ENCODE results near the gene SPOCD1.

The SPOCD1 gene

GRCh38 chr1:31786366-31787060 lies 29.3 kb downstream of the SPOCD1 start:
- no peak for DNase-seq (ENCODE audit: extremely low read depth, insufficient read length)
- TF ChIP-seq CTCF (IDR thresholded peaks at IDR 0.05; ENCODE audit: insufficient read depth, low read length, poor library complexity, severe bottlenecking), result no peak
- H3K4me3 ChIP-seq (replicated peaks; ENCODE audit: low read depth, low read length), result no peak overlapping the region
- no peaks in the 10 kb centered on the region for H3K27me3 ChIP-seq (replicated peaks; ENCODE audit: control insufficient read depth, insufficient read depth, low read length)
- no peaks in the 10 kb centered on the region for H3K36me3 ChIP-seq (ENCODE audit: control insufficient read depth, insufficient read depth, low read length)

GRCh38 chr1:31785947-31786290 lies 29.9 kb downstream of the SPOCD1 start:
- TF ChIP-seq CTCF (IDR thresholded peaks at IDR 0.05; ENCODE audit: insufficient read depth, low read length, poor library complexity, severe bottlenecking), result no peak
- H3K36me3 ChIP-seq (ENCODE audit: control insufficient read depth, insufficient read depth, low read length), result no peaks in the 10 kb centered on the region
- H3K4me3 ChIP-seq (replicated peaks; ENCODE audit: low read depth, low read length), result no peak overlapping the region
- DNase-seq (ENCODE audit: extremely low read depth, insufficient read length), result no peak
- no peaks in the 10 kb centered on the region for H3K27me3 ChIP-seq (replicated peaks; ENCODE audit: control insufficient read depth, insufficient read depth, low read length)

- no peak for DNase-seq (ENCODE audit: extremely low read depth, insufficient read length)
Observed at GRCh38 chr1:31785020-31785946, 30.5 kb downstream of the SPOCD1 start.

GRCh38 chr1:31784356-31785019 lies 31.3 kb downstream of the SPOCD1 start:
- TF ChIP-seq CTCF (IDR thresholded peaks at IDR 0.05; ENCODE audit: insufficient read depth, low read length, poor library complexity, severe bottlenecking), result no peak
- no peak overlapping the region for H3K4me3 ChIP-seq (replicated peaks; ENCODE audit: low read depth, low read length)
- H3K27me3 ChIP-seq (replicated peaks; ENCODE audit: control insufficient read depth, insufficient read depth, low read length), result no peaks in the 10 kb centered on the region
- no peaks in the 10 kb centered on the region for H3K36me3 ChIP-seq (ENCODE audit: control insufficient read depth, insufficient read depth, low read length)
- DNase-seq (ENCODE audit: extremely low read depth, insufficient read length), result no peak

More at GRCh38 chr1:31785020-31785946, 30.5 kb downstream of the SPOCD1 start:
- TF ChIP-seq CTCF (IDR thresholded peaks at IDR 0.05; ENCODE audit: insufficient read depth, low read length, poor library complexity, severe bottlenecking), result no peak
- Histone ChIP-seq H3K36me3 (ENCODE audit: control insufficient read depth, insufficient read depth, low read length) (no peaks in the 10 kb centered on the region), H3K4me3 (replicated peaks; ENCODE audit: low read depth, low read length) (no peak overlapping the region), H3K27me3 (replicated peaks; ENCODE audit: control insufficient read depth, insufficient read depth, low read length) (no peaks in the 10 kb centered on the region)

GRCh38 chr1:31783846-31784245 lies 32.0 kb downstream of the SPOCD1 start:
- Histone ChIP-seq H3K4me3 (replicated peaks; ENCODE audit: low read depth, low read length) (no peak overlapping the region), H3K36me3 (ENCODE audit: control insufficient read depth, insufficient read depth, low read length) (no peaks in the 10 kb centered on the region), H3K27me3 (replicated peaks; ENCODE audit: control insufficient read depth, insufficient read depth, low read length) (no peaks in the 10 kb centered on the region)
- no peak for TF ChIP-seq CTCF (IDR thresholded peaks at IDR 0.05; ENCODE audit: insufficient read depth, low read length, poor library complexity, severe bottlenecking)
- DNase-seq (ENCODE audit: extremely low read depth, insufficient read length), result no peak

Measured in GM06990 (cell line).